ENCODE results near the gene ABCB7.
"Not testable (repeated sequence)": the region's sequence is repeated elsewhere in the genome, so short reads cannot be mapped to it uniquely, and the experiment has no call there.

ABCB7 gene

GRCh38 chrX:75086731-75087195 is 69.3 kb downstream of the ABCB7 start:
- DNase-seq = no peak

DNA sequence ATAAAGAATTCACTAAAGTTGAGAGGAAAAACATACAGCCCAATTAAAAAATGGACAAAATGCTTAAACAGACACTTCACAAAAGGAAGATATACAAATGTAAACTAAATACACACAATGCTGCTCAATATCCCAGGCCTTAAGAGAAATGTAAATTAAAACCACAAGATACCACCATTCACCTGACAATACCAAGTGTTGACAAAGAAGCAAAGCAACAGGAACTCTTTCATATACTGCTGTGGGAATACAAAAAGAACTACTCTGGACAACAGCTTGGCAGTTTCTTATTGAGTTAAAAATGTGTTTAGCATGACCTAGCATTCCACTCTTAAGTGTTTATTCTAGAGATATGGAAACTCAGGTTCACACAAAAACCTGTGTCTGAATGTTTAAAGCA is 71.3 kb downstream of the ABCB7 start:
- DNase-seq = no peak

- DNase-seq = no peak
Observed at GRCh38 chrX:75076429-75076828, 79.7 kb downstream of the ABCB7 start.

- no peak for DNase-seq
Observed at GRCh38 chrX:75074475-75074874, 81.6 kb downstream of the ABCB7 start.

DNA sequence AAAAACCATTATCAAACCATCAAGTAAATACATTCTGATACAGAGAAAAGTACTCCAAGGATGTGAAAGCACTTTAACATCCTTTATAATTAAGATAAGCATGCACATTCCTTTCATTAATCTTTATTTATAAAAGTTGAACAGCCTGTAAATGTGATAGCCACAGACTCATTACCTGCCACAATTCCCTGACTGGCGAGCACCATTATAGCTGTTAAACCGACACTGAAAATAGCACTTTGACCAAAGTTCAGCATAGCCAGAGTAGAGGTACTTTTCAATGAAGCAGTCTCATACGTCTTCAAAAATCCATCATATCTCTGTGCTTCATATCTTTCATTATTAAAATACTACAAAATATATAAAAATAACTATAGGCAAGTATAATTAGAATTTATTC is 84.7 kb downstream of the ABCB7 start:
- DNase-seq = no peak

GRCh38 chrX:75067931-75068330 is 88.2 kb downstream of the ABCB7 start:
- no peak for DNase-seq

GRCh38 chrX:75061701-75062100 is 94.4 kb downstream of the ABCB7 start:
- DNase-seq = no peak

- no peak for DNase-seq
Observed at GRCh38 chrX:75051047-75051446, 105.0 kb downstream of the ABCB7 start.

- no peak for DNase-seq
Observed at GRCh38 chrX:75045369-75045768, 110.7 kb downstream of the ABCB7 start.

DNA sequence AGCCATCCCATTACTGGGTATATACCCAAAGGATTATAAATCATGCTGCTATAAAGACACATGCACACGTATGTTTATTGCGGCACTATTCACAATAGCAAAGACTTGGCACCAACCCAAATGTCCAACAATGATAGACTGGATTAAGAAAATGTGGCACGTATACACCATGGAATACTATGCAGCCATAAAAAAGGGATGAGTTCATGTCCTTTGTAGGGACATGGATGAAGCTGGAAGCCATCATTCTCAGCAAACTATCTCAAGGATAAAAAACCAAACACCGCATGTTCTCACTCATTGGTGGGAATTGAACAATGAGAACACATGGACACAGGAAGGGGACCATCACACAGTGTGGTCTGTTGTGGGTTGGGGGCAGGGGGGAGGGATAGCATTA is 111.9 kb downstream of the ABCB7 start:
- DNase-seq = not testable (repeated sequence)

DNA sequence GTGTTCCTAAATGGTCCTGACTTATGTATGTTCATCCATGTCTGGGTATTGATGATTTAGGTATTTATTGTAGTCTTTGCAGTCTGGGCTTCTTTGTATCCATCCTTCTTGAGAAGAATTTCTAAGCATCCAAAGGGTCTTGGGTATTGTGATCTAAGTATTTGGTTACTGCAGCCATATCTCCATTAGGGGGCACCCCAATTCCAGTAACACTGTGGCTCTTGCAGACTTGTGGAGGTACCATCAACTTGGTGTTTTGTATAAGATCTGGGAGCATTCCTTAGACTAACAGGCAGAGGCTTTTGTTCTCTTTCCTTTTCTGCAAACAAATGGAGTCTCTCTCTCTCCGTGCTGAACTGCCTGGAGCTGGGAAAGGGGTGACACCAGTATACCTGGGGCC is 117.2 kb downstream of the ABCB7 start:
- DNase-seq = no peak
